IMR-90 (cell line): ENCODE measurements around the gene BTBD6. TPM values are rescaled to one million over a fixed set of nuclear protein-coding genes. Genes with fewer than 3 reads are reported as not detected.
"Not testable (repeated sequence)": the region's sequence is repeated elsewhere in the genome, so short reads cannot be mapped to it uniquely, and the experiment has no call there.

Source experiments
- ATAC-seq: fragments of 200-7000 bp; cut with Tn5 transposase; 2 replicates; pipeline ENCODE4 v1.9.1; 2020; ENCODE audit warnings: low read depth, mild to moderate bottlenecking, moderate library complexity
- BruUV-seq: library from RNA; stranded (reverse); fragments of 400-500 nt; replicated peaks from 2 replicates; lab custom pipeline; 2021; lab: Mats Ljungman, UMichigan
- CTCF ChIA-PET: fragments of 300-600 bp; formaldehyde crosslinking; extraction: SDS; loops from one replicate; lab custom pipeline; 2021; ENCODE audit warnings: antibody characterized with exemption; lab: Yijun Ruan, JAX
- POLR2A ChIA-PET: fragments of 300-600 bp; sonication (Branson Sonifier 250); formaldehyde crosslinking; loops from one replicate; lab custom pipeline; 2022; ENCODE audit warnings: antibody characterized with exemption; ENCODE audit not compliant: unreplicated experiment; lab: Charles Lee
- DNase-seq: peaks from one replicate; pipeline ENCODE4 v3.0.0; 2013
- H2AFZ ChIP-seq: replicated peaks from 2 replicates; pipeline ENCODE3; 2013; ENCODE audit warnings: low read length, mild to moderate bottlenecking; ENCODE audit not compliant: poor library complexity
- H2AK5ac ChIP-seq: 2 replicates; pipeline ENCODE4 v1.6.1; 2013; ENCODE audit warnings: low read depth, low read length, inconsistent platforms
- H2AK9ac ChIP-seq: replicated peaks from 2 replicates; pipeline ENCODE3; 2013; ENCODE audit warnings: mild to moderate bottlenecking, low read depth, low read length, moderate library complexity; ENCODE audit not compliant: poor library complexity
- H2BK120ac ChIP-seq: 2 replicates; pipeline ENCODE4 v1.6.1; 2013; ENCODE audit warnings: low read depth, low read length, inconsistent platforms
- H2BK15ac ChIP-seq: 3 replicates; pipeline ENCODE4 v1.6.1; 2013; ENCODE audit warnings: low read depth, low read length, inconsistent platforms
- H2BK20ac ChIP-seq: 2 replicates; pipeline ENCODE4 v1.6.1; 2013; ENCODE audit warnings: low read depth, mild to moderate bottlenecking, inconsistent platforms, low read length, moderate library complexity
- H2BK5ac ChIP-seq: 2 replicates; pipeline ENCODE4 v1.6.1; 2013; ENCODE audit warnings: mild to moderate bottlenecking, low read depth, low read length, inconsistent platforms; ENCODE audit not compliant: poor library complexity, severe bottlenecking
- H3K14ac ChIP-seq: replicated peaks from 2 replicates; pipeline ENCODE4 v1.6.1; 2013; ENCODE audit warnings: low read depth, low read length, inconsistent platforms
- H3K18ac ChIP-seq: 2 replicates; pipeline ENCODE4 v1.6.1; 2013; ENCODE audit warnings: low read depth, low read length, control low read depth
- H3K23ac ChIP-seq: 2 replicates; pipeline ENCODE4 v1.6.1; 2013; ENCODE audit warnings: low read depth, low read length, inconsistent platforms
- H3K27ac ChIP-seq: 2 replicates; pipeline ENCODE4 v1.5.1; 2013; ENCODE audit warnings: mild to moderate bottlenecking, control low read depth, low read length; ENCODE audit not compliant: insufficient read depth
- H3K27me3 ChIP-seq: 2 replicates; pipeline ENCODE4 v1.6.1; 2013; ENCODE audit warnings: low read length; ENCODE audit not compliant: control insufficient read depth, insufficient read depth
- H3K36me3 ChIP-seq: 2 replicates; pipeline ENCODE4 v1.6.1; 2013; ENCODE audit warnings: low read length, mixed read lengths; ENCODE audit not compliant: control insufficient read depth, insufficient read depth
- H3K4ac ChIP-seq: 2 replicates; pipeline ENCODE4 v1.6.1; 2013; ENCODE audit warnings: low read depth, low read length, inconsistent platforms
- H3K4me1 ChIP-seq: 2 replicates; pipeline ENCODE4 v1.6.1; 2013; ENCODE audit warnings: low read length, mixed read lengths; ENCODE audit not compliant: control insufficient read depth, insufficient read depth
- H3K4me2 ChIP-seq: 2 replicates; pipeline ENCODE4 v1.6.1; 2013; ENCODE audit warnings: low read depth, mild to moderate bottlenecking, control low read depth, low read length, moderate library complexity
- H3K4me3 ChIP-seq: 2 replicates; pipeline ENCODE4 v1.5.1; 2013; ENCODE audit warnings: low read depth, mild to moderate bottlenecking, control low read depth, low read length, moderate library complexity; ENCODE audit not compliant: insufficient read depth
- H3K56ac ChIP-seq: 2 replicates; pipeline ENCODE4 v1.6.1; 2013; ENCODE audit warnings: low read length, inconsistent platforms; ENCODE audit not compliant: insufficient read depth; ENCODE audit errors: extremely low read depth
- H3K79me1 ChIP-seq, 2 experiments: 2 replicates each; pipeline ENCODE4 v1.6.1; 2013; ENCODE audit warnings: low read length in 2 of 2, inconsistent platforms in 1 of 2, low read depth in 1 of 2
- H3K9ac ChIP-seq: 2 replicates; pipeline ENCODE4 v1.6.1; 2013; ENCODE audit warnings: low read depth, low read length, control low read depth
- H3K9me1 ChIP-seq: 2 replicates; pipeline ENCODE4 v1.6.1; 2013; ENCODE audit warnings: low read length, inconsistent platforms; ENCODE audit not compliant: insufficient read depth
- H3K9me3 ChIP-seq: 2 replicates; pipeline ENCODE4 v1.6.1; 2013; ENCODE audit warnings: low read length; ENCODE audit not compliant: control insufficient read depth, insufficient read depth
- H4K20me1 ChIP-seq: 2 replicates; pipeline ENCODE4 v1.6.1; 2013; ENCODE audit warnings: low read length, inconsistent platforms; ENCODE audit not compliant: insufficient read depth
- H4K5ac ChIP-seq: 2 replicates; pipeline ENCODE4 v1.6.1; 2013; ENCODE audit warnings: mild to moderate bottlenecking, low read depth, low read length, control low read depth
- H4K8ac ChIP-seq, 2 experiments: 2 replicates each; pipeline ENCODE4 v1.6.1; 2013; ENCODE audit warnings: low read depth in 2 of 2, low read length in 2 of 2, control low read depth in 1 of 2, inconsistent platforms in 1 of 2
- H4K91ac ChIP-seq: 2 replicates; pipeline ENCODE4 v1.6.1; 2013; ENCODE audit warnings: low read depth, low read length, inconsistent platforms; ENCODE audit not compliant: insufficient read depth
- CEBPB ChIP-seq: IDR thresholded peaks from 2 replicates; pipeline ENCODE4 v1.6.1; 2012; ENCODE audit warnings: low read depth, low read length, improper control_type of control experiment
- CHD1 ChIP-seq: IDR thresholded peaks from 2 replicates; pipeline ENCODE4 v1.6.1; 2012; ENCODE audit warnings: low read depth, low read length, improper control_type of control experiment
- MAFK ChIP-seq: IDR thresholded peaks from 2 replicates; pipeline ENCODE4 v1.6.1; 2012; ENCODE audit warnings: low read depth, low read length, improper control_type of control experiment
- WGBS, 2 experiments: methylation state at CpG; one replicate each; pipeline versions ENCODE4 v1.1.5 to v1.1.7; 2013; ENCODE audit warnings: missing lambda C conversion rate in 2 of 2; ENCODE audit not compliant: insufficient read length in 1 of 2; ENCODE audit errors: extremely low coverage in 2 of 2; 5-methylcytosine and 5-hydroxymethylcytosine counted together
- dilution Hi-C: fragments of 300-500 bp; cut with HindIII; formaldehyde crosslinking; loops from one replicate; pipeline ENCODE4 v1.14.3; 2018; ENCODE audit warnings: low sequenced_read_pairs; ENCODE audit not compliant: unreplicated experiment
- in situ Hi-C: fragments of 300-500 bp; cut with MboI; formaldehyde crosslinking; loops from 3 replicates; pipeline ENCODE4 v1.14.3; 2019; ENCODE audit warnings: low sequenced_read_pairs, inconsistent platforms, mixed read lengths
- intact Hi-C: fragments of 100-400 bp; cut with micrococcal nuclease; formaldehyde crosslinking; loops from 2 replicates; pipeline ENCODE4 v1.10.0; 2022
- polyA plus RNA-seq, 3 experiments: library from polyadenylated mRNA; depleted of rRNA; stranded (reverse); fragments of >200 nt; gene quantifications; 2 replicates each; pipeline ENCODE4 v1.2.3, GENCODE V29; 2012; ENCODE audit warnings: low replicate concordance in 1 of 3
- total RNA-seq: library from RNA; depleted of rRNA; stranded (reverse); fragments of >200 nt; gene quantifications from 2 replicates; pipeline ENCODE4 v1.2.3, GENCODE V29; 2012

The BTBD6 gene
- total and polyA plus RNA-seq, 2 of the 4 experiments (the other 2 are of a cell fraction), result 33.9 to 43.9 TPM

DNA sequence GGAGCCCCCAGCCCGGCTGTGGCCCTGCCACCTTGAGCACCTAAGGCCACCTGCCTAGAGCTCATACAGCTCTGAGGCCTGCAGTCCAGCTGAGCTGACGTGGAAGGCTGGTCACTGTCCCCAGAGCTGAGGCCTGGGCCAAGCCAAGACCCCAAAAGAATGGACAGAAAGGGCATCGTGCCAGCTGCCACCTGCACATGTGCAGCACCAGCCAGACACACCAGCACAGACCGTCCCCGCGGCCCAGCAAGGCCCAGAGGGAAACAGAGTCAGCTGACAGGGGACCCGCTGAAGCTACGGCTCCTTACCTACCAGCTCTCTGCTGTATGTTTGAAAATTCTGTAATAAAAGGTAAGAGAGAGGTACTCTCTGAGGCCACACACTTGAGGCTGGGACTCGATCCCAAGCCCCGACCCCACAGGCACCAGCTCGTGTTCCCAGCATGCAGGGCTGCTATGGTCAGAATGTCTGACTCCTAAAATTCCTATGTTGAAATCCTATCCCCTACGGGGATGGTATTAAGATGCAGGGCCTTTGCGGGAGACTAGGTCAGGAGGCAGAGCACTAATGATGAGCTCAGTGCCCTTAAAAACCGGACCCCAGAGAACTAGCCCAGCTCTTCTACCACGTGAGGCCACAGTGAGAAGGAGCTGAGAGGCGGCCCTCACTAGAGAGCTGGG lies 27.1 kb downstream of the BTBD6 start:
- Histone ChIP-seq H3K4ac (peak overlapping the region; percentile 20; the same call in 1 of the 2 replicates), H2BK15ac (no peak overlapping the region), H3K79me1 (peaks cover 16 to 35% of the 10 kb centered on the region in 2 experiments), H2AK5ac (peak overlapping the region; percentile 0), H3K36me3 (peaks cover 5% of the 10 kb centered on the region), H4K8ac (no peak overlapping the region), H4K91ac (no peak overlapping the region), H3K4me2 (no peak overlapping the region; the same call in 1 of the 2 replicates), H3K18ac (no peak overlapping the region), H3K23ac (no peak overlapping the region), H2BK20ac (no peak overlapping the region), H3K4me1 (peaks cover 6% of the 10 kb centered on the region), H3K4me3 (no peak overlapping the region), H4K20me1 (peaks cover 25% of the 10 kb centered on the region), H2BK120ac (no peak overlapping the region), H2BK5ac (no peak overlapping the region), H3K56ac (no peak overlapping the region), H3K9me3 (no peaks in the 10 kb centered on the region), H3K27me3 (no peaks in the 10 kb centered on the region), H3K9me1 (no peaks in the 10 kb centered on the region; the same call in 1 of the 2 replicates), H2AFZ (peak overlapping the region; percentile 60), H3K9ac (no peak overlapping the region), H2AK9ac (no peak overlapping the region), H4K5ac (no peak overlapping the region; the same call in 1 of the 2 replicates), H3K27ac (peak overlapping the region; percentile 2; the same call in 1 of the 2 replicates), H3K14ac (no peak overlapping the region)
- in situ Hi-C loops (no loop called here), intact Hi-C loops (no loop called here), dilution Hi-C loops (no loop called here)
- ATAC-seq (peak; percentile 95), DNase-seq (peak; percentile 68)
- ChIA-PET CTCF (no interaction called here), POLR2A (no interaction called here)
- TF ChIP-seq MAFK, result no peak
- TF ChIP-seq CEBPB, result peak; percentile 31; the same call in 1 of the 2 replicates
- TF ChIP-seq CHD1, result no peak
- WGBS, 2 experiments, result 81% methylated on average over 4 of the region's 16 CpGs; no CpG with 5 or more reads in 1 of the 2 experiments
- BruUV-seq, result no TSS peak

DNA sequence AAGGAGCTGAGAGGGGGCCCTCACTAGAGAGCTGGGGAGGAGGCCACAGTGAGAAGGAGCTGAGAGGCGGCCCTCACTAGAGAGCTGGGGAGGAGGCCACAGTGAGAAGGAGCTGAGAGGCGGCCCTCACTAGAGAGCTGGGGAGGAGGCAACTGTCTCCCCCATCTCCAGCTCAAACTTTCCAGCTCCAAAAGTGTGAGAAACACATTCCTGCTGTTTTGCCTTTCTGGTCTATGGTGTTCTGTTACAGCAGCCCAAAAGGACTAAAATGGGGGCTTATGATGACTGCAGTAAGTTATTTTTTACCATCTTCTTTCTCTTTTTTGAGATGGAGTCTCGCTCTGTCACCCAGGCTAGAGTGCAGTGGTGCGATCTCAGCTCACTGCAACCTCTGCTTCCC lies 29.1 kb downstream of the BTBD6 start:
- dilution Hi-C loops, H3K9me1 ChIP-seq, H2BK20ac ChIP-seq, H3K4me1 ChIP-seq, H3K14ac ChIP-seq, ATAC-seq, H3K9ac ChIP-seq, H3K56ac ChIP-seq, H3K4me2 ChIP-seq, H3K4me3 ChIP-seq, POLR2A ChIA-PET, H2BK15ac ChIP-seq, H2AFZ ChIP-seq, in situ Hi-C loops, H3K18ac ChIP-seq, H3K27me3 ChIP-seq, H3K36me3 ChIP-seq, BruUV-seq, H3K27ac ChIP-seq, H3K9me3 ChIP-seq, H2BK5ac ChIP-seq, H3K4ac ChIP-seq, H2AK5ac ChIP-seq, H4K91ac ChIP-seq, H3K23ac ChIP-seq, intact Hi-C loops, H2BK120ac ChIP-seq: not testable (repeated sequence)
- peak overlapping the region; percentile 28 for H2AK9ac ChIP-seq
- peaks cover 34% of the 10 kb centered on the region for H4K20me1 ChIP-seq
- peak overlapping the region in 1 of 2 experiments; percentile 79; a peak in 2 of 4 replicates for H4K8ac ChIP-seq
- H3K79me1 ChIP-seq, result peaks cover 16 to 48% of the 10 kb centered on the region in 2 experiments
- WGBS, 2 experiments, result 83% methylated on average over 1 of the region's 4 CpGs; no CpG with 5 or more reads in 1 of the 2 experiments
- CTCF ChIA-PET, result interaction anchor here (1.0 kb wide), 1 partner anchor 11 kb away, joined by 3 read pairs; no protein-coding TSS in a partner anchor
- peak; percentile 18 for DNase-seq
- H4K5ac ChIP-seq, result peak overlapping the region; percentile 33
